HEK293 (cell line): Measurements from ENCODE around the gene FAM193A.

Source experiments
- CTCF ChIA-PET: fragments of 350-600 bp; formaldehyde crosslinking; extraction: SDS; loops from one replicate; lab custom pipeline; 2021; ENCODE audit warnings: antibody characterized with exemption; lab: Yijun Ruan, JAX
- POLR2A ChIA-PET: fragments of 300-600 bp; formaldehyde crosslinking; extraction: SDS; loops from one replicate; lab custom pipeline; 2020; ENCODE audit warnings: antibody characterized with exemption, inconsistent platforms; lab: Yijun Ruan, JAX
- H3K27ac ChIP-seq: fragments of 200-500 bp; sonication (Bioruptor generic); 2 replicates; pipeline ENCODE4 v1.5.1; 2014; ENCODE audit warnings: low read depth, low read length, control low read depth, inconsistent platforms; ENCODE audit errors: extremely low read depth
- H3K36me3 ChIP-seq, 2 experiments: fragments of 200-500 bp in 1 of 2; sonication (Bioruptor generic) in 1 of 2; 1 replicate in 1 of 2; 2 replicates in 1 of 2; pipeline ENCODE4 v1.5.1; 2014 to 2017; ENCODE audit warnings: inconsistent platforms in 2 of 2, low read length in 2 of 2; ENCODE audit not compliant: control insufficient read depth in 2 of 2, insufficient read depth in 1 of 2
- H3K4me1 ChIP-seq: fragments of 200-500 bp; sonication (Bioruptor generic); 2 replicates; pipeline ENCODE4 v1.5.1; 2014; ENCODE audit warnings: mild to moderate bottlenecking, low read length, inconsistent platforms; ENCODE audit not compliant: control insufficient read depth, insufficient read depth
- H3K4me3 ChIP-seq: 2 replicates; pipeline ENCODE4 v1.5.1; 2011; ENCODE audit warnings: low read depth, mild to moderate bottlenecking, control low read depth, low read length, moderate library complexity
- H3K9me3 ChIP-seq: fragments of 200-500 bp; sonication (Bioruptor generic); 2 replicates; pipeline ENCODE4 v1.5.1; 2014; ENCODE audit warnings: low read depth, low read length, inconsistent platforms; ENCODE audit not compliant: control insufficient read depth, insufficient read depth
- AEBP2 ChIP-seq: fragments of 450-650 bp; formaldehyde crosslinking; IDR thresholded peaks from 2 replicates; pipeline ENCODE4 v1.5.1; 2016; ENCODE audit warnings: missing biosample characterization, missing genetic modification characterization, borderline replicate concordance
- SP2 ChIP-seq: fragments of 450-650 bp; formaldehyde crosslinking; IDR thresholded peaks from 2 replicates; pipeline ENCODE4 v1.5.1; 2016; ENCODE audit warnings: missing biosample characterization, missing genetic modification characterization
- ZFHX2 ChIP-seq: fragments of 450-650 bp; formaldehyde crosslinking; conservative IDR thresholded peaks from 2 replicates; pipeline ENCODE4 v1.5.1; 2016; ENCODE audit warnings: missing biosample characterization, missing genetic modification characterization
- ZNF121 ChIP-seq: fragments of 450-650 bp; formaldehyde crosslinking; IDR thresholded peaks from 2 replicates; pipeline ENCODE4 v1.5.1; 2016; ENCODE audit warnings: missing biosample characterization, missing genetic modification characterization
- ZNF133 ChIP-seq: fragments of 450-650 bp; formaldehyde crosslinking; IDR thresholded peaks from 2 replicates; pipeline ENCODE4 v1.5.1; 2016; ENCODE audit warnings: missing biosample characterization, missing genetic modification characterization
- ZNF24 ChIP-seq: fragments of 450-650 bp; formaldehyde crosslinking; IDR thresholded peaks from 2 replicates; pipeline ENCODE4 v1.5.1; 2016; ENCODE audit warnings: missing biosample characterization, missing genetic modification characterization
- ZNF416 ChIP-seq: fragments of 450-650 bp; formaldehyde crosslinking; IDR thresholded peaks from 2 replicates; pipeline ENCODE4 v1.5.1; 2016; ENCODE audit warnings: missing biosample characterization, missing genetic modification characterization
- ZNF423 ChIP-seq: fragments of 450-650 bp; formaldehyde crosslinking; IDR thresholded peaks from 2 replicates; pipeline ENCODE4 v1.5.1; 2016; ENCODE audit warnings: missing biosample characterization, missing genetic modification characterization
- ZNF48 ChIP-seq: fragments of 450-650 bp; formaldehyde crosslinking; IDR thresholded peaks from 2 replicates; pipeline ENCODE4 v1.5.1; 2016; ENCODE audit warnings: missing biosample characterization, missing genetic modification characterization
- ZNF521 ChIP-seq: fragments of 450-650 bp; formaldehyde crosslinking; IDR thresholded peaks from 2 replicates; pipeline ENCODE4 v1.5.1; 2017; ENCODE audit warnings: missing biosample characterization, mild to moderate bottlenecking, missing genetic modification characterization
- ZNF623 ChIP-seq: fragments of 450-650 bp; formaldehyde crosslinking; IDR thresholded peaks from 2 replicates; pipeline ENCODE4 v1.5.1; 2016; ENCODE audit warnings: missing biosample characterization, missing genetic modification characterization
- ZNF660 ChIP-seq: fragments of 450-650 bp; IDR thresholded peaks from 2 replicates; pipeline ENCODE4 v1.5.1; 2018; ENCODE audit warnings: missing biosample characterization, mild to moderate bottlenecking, missing genetic modification characterization
- ZNF692 ChIP-seq: fragments of 450-650 bp; formaldehyde crosslinking; IDR thresholded peaks from 2 replicates; pipeline ENCODE4 v1.5.1; 2016; ENCODE audit warnings: missing biosample characterization, missing genetic modification characterization
- ZNF747 ChIP-seq: fragments of 450-650 bp; formaldehyde crosslinking; IDR thresholded peaks from 2 replicates; pipeline ENCODE4 v1.5.1; 2016; ENCODE audit warnings: missing biosample characterization, missing genetic modification characterization
- TF ChIP-seq, protein P1 (sequence below): fragments of 450-650 bp; formaldehyde crosslinking; IDR thresholded peaks from 2 replicates; pipeline ENCODE4 v1.5.1; 2017; ENCODE audit warnings: missing biosample characterization, mild to moderate bottlenecking, missing genetic modification characterization, moderate library complexity

The FAM193A gene

DNA sequence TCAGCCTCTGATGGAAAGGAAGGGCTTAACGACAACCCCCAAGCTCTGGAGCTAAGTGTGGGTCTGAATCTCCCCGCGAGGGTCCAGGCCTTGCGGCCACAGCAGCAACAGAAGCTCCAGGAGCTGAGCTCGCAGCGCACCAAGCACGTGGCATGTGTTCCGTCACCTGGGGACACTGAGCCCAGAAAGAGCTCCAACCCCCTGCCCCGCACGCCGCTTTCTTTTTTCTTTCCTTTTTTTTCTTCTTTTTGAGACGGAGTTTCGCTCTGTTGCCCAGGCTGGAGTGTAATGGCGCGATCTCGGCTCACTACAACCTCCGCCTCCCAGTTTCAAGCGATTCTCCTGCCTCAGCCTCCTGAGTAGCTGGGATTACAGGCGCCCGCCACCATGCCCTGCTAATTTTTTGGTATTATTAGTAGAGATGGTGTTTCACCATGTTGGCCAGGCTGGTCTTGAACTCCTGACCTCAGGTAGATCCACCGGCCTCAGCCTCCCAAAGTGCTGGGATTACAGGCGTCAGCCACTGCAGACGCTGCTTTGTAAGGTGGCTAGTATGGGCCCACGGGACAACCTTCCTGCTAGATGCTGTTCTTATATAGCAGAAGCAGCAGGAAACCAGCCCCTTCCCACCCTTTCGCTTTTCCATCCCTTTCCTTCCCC lies 220.4 kb downstream of the FAM193A start:
- POLR2A ChIA-PET: no interaction called here
- Histone ChIP-seq H3K27ac (no peak overlapping the region), H3K4me3 (no peak overlapping the region), H3K4me1 (no peaks in the 10 kb centered on the region), H3K36me3 (peaks cover 0 to 11% of the 10 kb centered on the region in 2 experiments; a peak in 1 of 3 replicates), H3K9me3 (no peaks in the 10 kb centered on the region)
- CTCF ChIA-PET: interaction anchor here (1.2 kb wide), 1 partner anchor 198 kb away, joined by 4 read pairs; no protein-coding TSS in a partner anchor
- TF ChIP-seq ZNF133 (tag by site-specific recombination) (no peak), ZNF121 (tag by site-specific recombination) (no peak), ZNF24 (no peak), ZNF48 (tag by site-specific recombination) (no peak), ZNF660 (tag by site-specific recombination) (no peak), ZNF521 (tag by site-specific recombination) (no peak), ZNF416 (no peak), AEBP2 (tag by site-specific recombination) (no peak), ZNF423 (tag by site-specific recombination) (no peak), ZNF623 (no peak), SP2 (tag by site-specific recombination) (no peak)

DNA sequence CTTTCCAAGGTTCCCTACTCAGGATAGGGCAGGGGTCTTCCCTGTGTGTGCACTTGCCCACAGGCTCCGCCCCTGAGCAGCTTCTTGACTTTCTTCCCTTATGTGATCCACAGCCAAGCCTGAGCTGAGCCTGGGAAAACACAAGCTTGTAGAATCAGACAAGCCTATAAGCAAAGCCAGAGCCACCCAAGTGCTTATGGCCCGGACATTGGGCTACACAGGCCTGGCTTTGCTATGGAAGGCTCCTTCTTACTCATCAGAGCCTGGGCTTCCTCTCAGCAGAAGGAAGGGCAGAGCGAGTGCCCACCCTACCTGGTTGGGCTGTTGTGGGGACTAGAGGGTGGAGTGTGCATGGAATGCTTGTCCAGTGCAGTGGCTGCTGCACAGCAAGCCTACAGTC lies 221.0 kb downstream of the FAM193A start:
- ChIA-PET CTCF (interaction anchor here (1.2 kb wide), 1 partner anchor 197 kb away, joined by 4 read pairs; no protein-coding TSS in a partner anchor), POLR2A (no interaction called here)
- Histone ChIP-seq H3K36me3 (peaks cover 0 to 8% of the 10 kb centered on the region in 2 experiments; a peak in 1 of 3 replicates), H3K27ac (no peak overlapping the region), H3K4me3 (no peak overlapping the region), H3K4me1 (no peaks in the 10 kb centered on the region), H3K9me3 (no peaks in the 10 kb centered on the region)
- TF ChIP-seq ZNF747 (tag by site-specific recombination): no peak
- TF ChIP-seq, protein P1, sequence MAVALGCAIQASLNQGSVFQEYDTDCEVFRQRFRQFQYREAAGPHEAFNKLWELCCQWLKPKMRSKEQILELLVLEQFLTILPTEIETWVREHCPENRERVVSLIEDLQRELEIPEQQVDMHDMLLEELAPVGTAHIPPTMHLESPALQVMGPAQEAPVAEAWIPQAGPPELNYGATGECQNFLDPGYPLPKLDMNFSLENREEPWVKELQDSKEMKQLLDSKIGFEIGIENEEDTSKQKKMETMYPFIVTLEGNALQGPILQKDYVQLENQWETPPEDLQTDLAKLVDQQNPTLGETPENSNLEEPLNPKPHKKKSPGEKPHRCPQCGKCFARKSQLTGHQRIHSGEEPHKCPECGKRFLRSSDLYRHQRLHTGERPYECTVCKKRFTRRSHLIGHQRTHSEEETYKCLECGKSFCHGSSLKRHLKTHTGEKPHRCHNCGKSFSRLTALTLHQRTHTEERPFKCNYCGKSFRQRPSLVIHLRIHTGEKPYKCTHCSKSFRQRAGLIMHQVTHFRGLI: peak; percentile 70

DNA sequence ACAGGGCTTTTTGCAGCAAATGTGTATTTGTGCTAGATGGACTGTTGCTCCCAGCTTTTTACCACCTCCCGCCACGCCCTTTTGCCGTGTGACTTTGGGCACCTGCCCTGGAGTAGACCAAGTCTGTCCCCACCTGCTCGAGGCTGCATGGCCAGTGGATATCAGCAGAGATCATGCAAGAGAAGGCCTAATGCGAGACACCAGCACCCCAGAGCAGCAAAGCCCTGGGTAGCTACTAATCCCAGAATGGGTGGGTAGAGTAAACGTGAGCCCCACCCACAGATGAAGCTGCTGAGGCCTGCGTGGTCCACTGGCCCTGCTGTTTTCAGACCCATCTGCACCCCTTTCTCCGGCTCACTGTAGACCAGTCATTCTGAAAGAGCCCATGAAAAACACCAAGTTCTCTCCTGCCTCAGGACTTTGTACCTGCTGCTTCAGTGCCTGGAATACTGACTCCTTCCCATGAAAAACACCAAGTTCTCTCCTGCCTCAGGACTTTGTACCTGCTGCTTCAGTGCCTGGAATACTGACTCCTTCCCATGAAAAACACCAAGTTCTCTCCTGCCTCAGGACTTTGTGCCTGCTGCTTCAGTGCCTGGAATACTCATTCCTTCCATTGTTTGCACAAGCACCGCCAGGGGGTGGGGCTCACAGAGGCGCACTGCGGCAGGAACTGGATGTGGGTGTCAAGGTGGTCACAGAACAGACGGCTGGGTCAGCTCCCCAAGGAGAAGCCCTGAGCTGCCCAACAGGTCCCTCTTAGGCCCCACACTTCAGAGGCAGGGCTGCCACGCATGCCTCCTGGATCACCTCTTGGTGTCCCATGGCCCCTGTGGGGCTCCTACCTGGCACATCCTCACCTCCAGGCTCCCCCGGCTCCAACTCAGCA lies 224.8 kb downstream of the FAM193A start:
- ChIA-PET POLR2A (no interaction called here), CTCF (no interaction called here)
- Histone ChIP-seq H3K9me3 (no peaks in the 10 kb centered on the region), H3K4me1 (no peaks in the 10 kb centered on the region), H3K4me3 (no peak overlapping the region), H3K36me3 (no peaks in the 10 kb centered on the region), H3K27ac (no peak overlapping the region)
- TF ChIP-seq ZNF692 (tag by site-specific recombination) (no peak), ZFHX2 (tag by site-specific recombination) (0 out of 2 replicates have a peak, but pooled peaks have one; percentile 12)
